Stimulated activated naive CD8-positive, alpha-beta T cell treated with anti-CD3 and anti-CD28 coated beads, Interleukin-15, amount 100 ng/mL, for 72 hours (primary cell): Measurements from ENCODE around the gene IFNA4.
A peak's percentile ranks its signal among the peaks of the same experiment; 100 is the strongest.
"Not testable (repeated sequence)": the region's sequence is repeated elsewhere in the genome, so short reads cannot be mapped to it uniquely, and the experiment has no call there.

ENCODE experiments used
- ATAC-seq: fragments of 150-1000 bp; cut with Tn5 transposase; 2 replicates; pipeline ENCODE4 v1.10.0; 2021; ENCODE audit warnings: mild to moderate bottlenecking, moderate library complexity
- DNase-seq, 2 donors: peaks; one replicate each; pipeline ENCODE4 v3.0.0; 2021 to 2022
- H3K27ac Mint-ChIP-seq, 2 donors: one replicate each; pipeline ENCODE4 v1.8.0; 2022; ENCODE audit warnings: mild to moderate bottlenecking in 2 of 2, mixed read lengths in 2 of 2, moderate library complexity in 2 of 2
- H3K27me3 Mint-ChIP-seq: one replicate; pipeline ENCODE4 v1.8.0; 2022; ENCODE audit warnings: mixed read lengths
- H3K4me1 Mint-ChIP-seq: one replicate; pipeline ENCODE4 v1.8.0; 2022; ENCODE audit warnings: mild to moderate bottlenecking, mixed read lengths
- H3K4me3 Mint-ChIP-seq, 2 donors: one replicate each; pipeline ENCODE4 v1.8.0; 2022; ENCODE audit warnings: mild to moderate bottlenecking in 2 of 2, mixed read lengths in 2 of 2, moderate library complexity in 1 of 2
- H3K9me3 Mint-ChIP-seq, 2 donors: one replicate each; pipeline ENCODE4 v1.8.0; 2022; ENCODE audit warnings: mixed read lengths in 2 of 2

Gene IFNA4

GRCh38 chr9:21187487-21187886 lies at the start of gene IFNA4:
Gene IFNA4, minus strand, starts transcription at chr9:21187587. Its CDS starts 56 bp downstream, at chr9:21187531.
- H3K9me3 Mint-ChIP-seq, H3K4me1 Mint-ChIP-seq, H3K4me3 Mint-ChIP-seq, ATAC-seq, DNase-seq, H3K27me3 Mint-ChIP-seq, H3K27ac Mint-ChIP-seq: not testable (repeated sequence)

- not testable (repeated sequence) for H3K27me3 Mint-ChIP-seq
Measured at GRCh38 chr9:21236360-21236714, 49.0 kb upstream of the IFNA4 start.

GRCh38 chr9:21235468-21236359 lies 48.3 kb upstream of the IFNA4 start:
- H3K27me3 Mint-ChIP-seq, H3K4me1 Mint-ChIP-seq, H3K9me3 Mint-ChIP-seq: not testable (repeated sequence)
- ATAC-seq (peak; percentile 75), DNase-seq (peak; percentile 25 to 36)
- H3K27ac Mint-ChIP-seq, result peak overlapping the region in 1 of 2 donors; percentile 72
- H3K4me3 Mint-ChIP-seq, result peak overlapping the region; percentile 13 to 41

More at GRCh38 chr9:21236360-21236714, 49.0 kb upstream of the IFNA4 start:
- not testable (repeated sequence) for ATAC-seq, DNase-seq, H3K4me1 Mint-ChIP-seq, H3K9me3 Mint-ChIP-seq, H3K27ac Mint-ChIP-seq
- peak overlapping the region in 1 of 2 donors; percentile 41 for H3K4me3 Mint-ChIP-seq

- H3K27ac Mint-ChIP-seq, result no peak overlapping the region
- peaks cover 8% of the 10 kb centered on the region for H3K4me1 Mint-ChIP-seq
- no peak for ATAC-seq
- no peaks in the 10 kb centered on the region for H3K9me3 Mint-ChIP-seq
- DNase-seq, result no peak
- no peaks in the 10 kb centered on the region for H3K27me3 Mint-ChIP-seq
- H3K4me3 Mint-ChIP-seq, result no peak overlapping the region
Measured at GRCh38 chr9:21234153-21234687, 46.8 kb upstream of the IFNA4 start.

GRCh38 chr9:21233258-21233657 lies 45.9 kb upstream of the IFNA4 start:
- ATAC-seq (peak; percentile 16), DNase-seq (no peak)
- no peak overlapping the region for H3K27ac Mint-ChIP-seq
- no peaks in the 10 kb centered on the region for H3K9me3 Mint-ChIP-seq
- no peak overlapping the region for H3K4me3 Mint-ChIP-seq
- H3K27me3 Mint-ChIP-seq, result no peaks in the 10 kb centered on the region
- peaks cover 8% of the 10 kb centered on the region for H3K4me1 Mint-ChIP-seq

- H3K27ac Mint-ChIP-seq, result no peak within 1 kb of the TSS
- H3K9me3 Mint-ChIP-seq, result no peaks in the 10 kb centered on the region
- H3K4me3 Mint-ChIP-seq, result no peak within 1 kb of the TSS
- ATAC-seq (no peak), DNase-seq (no peak)
- H3K4me1 Mint-ChIP-seq, result no peaks in the 10 kb centered on the region
- H3K27me3 Mint-ChIP-seq, result peaks cover 8% of the 10 kb centered on the region
Measured at GRCh38 chr9:21228122-21228521, 40.7 kb upstream of the IFNA4 start, which contains the start of gene IFNA17. Gene IFNA17, minus strand, starts transcription at chr9:21228222. Its CDS starts 49 bp downstream, at chr9:21228173.

GRCh38 chr9:21217211-21217610 lies 29.8 kb upstream of the IFNA4 start, which contains the start of gene IFNA16:
Gene IFNA16, minus strand, starts transcription at chr9:21217311. Its CDS starts 6 bp downstream, at chr9:21217305.
- ATAC-seq, H3K9me3 Mint-ChIP-seq, H3K27ac Mint-ChIP-seq, H3K4me1 Mint-ChIP-seq, DNase-seq, H3K4me3 Mint-ChIP-seq: not testable (repeated sequence)
- H3K27me3 Mint-ChIP-seq, result peaks cover 42% of the 10 kb centered on the region

- H3K27ac Mint-ChIP-seq, result not testable (repeated sequence)
- H3K4me3 Mint-ChIP-seq, result peak overlapping the region; percentile 30 to 43
- peak; percentile 66 for ATAC-seq
Measured at GRCh38 chr9:21213411-21214326, 26.3 kb upstream of the IFNA4 start.

GRCh38 chr9:21212160-21212559 lies 24.8 kb upstream of the IFNA4 start:
- DNase-seq, H3K4me3 Mint-ChIP-seq, H3K4me1 Mint-ChIP-seq, H3K9me3 Mint-ChIP-seq, H3K27me3 Mint-ChIP-seq, H3K27ac Mint-ChIP-seq: not testable (repeated sequence)
- peak; percentile 18 for ATAC-seq

More at GRCh38 chr9:21213411-21214326, 26.3 kb upstream of the IFNA4 start:
- not testable (repeated sequence) for H3K4me1 Mint-ChIP-seq, DNase-seq, H3K9me3 Mint-ChIP-seq
- H3K27me3 Mint-ChIP-seq, result peaks cover 11% of the 10 kb centered on the region

- not testable (repeated sequence) for ATAC-seq, H3K4me1 Mint-ChIP-seq, H3K9me3 Mint-ChIP-seq, H3K4me3 Mint-ChIP-seq, H3K27ac Mint-ChIP-seq, DNase-seq, H3K27me3 Mint-ChIP-seq
Measured at GRCh38 chr9:21210782-21211181, 23.4 kb upstream of the IFNA4 start.

GRCh38 chr9:21210311-21210710 lies 22.9 kb upstream of the IFNA4 start:
- Mint-ChIP-seq H3K4me1 (peaks cover 6% of the 10 kb centered on the region), H3K9me3 (no peaks in the 10 kb centered on the region), H3K27ac (no peak overlapping the region), H3K4me3 (no peak overlapping the region), H3K27me3 (peaks cover 2% of the 10 kb centered on the region)
- no peak for DNase-seq
- ATAC-seq, result no peak

- H3K4me3 Mint-ChIP-seq, ATAC-seq, H3K9me3 Mint-ChIP-seq, H3K4me1 Mint-ChIP-seq, H3K27me3 Mint-ChIP-seq, H3K27ac Mint-ChIP-seq, DNase-seq: not testable (repeated sequence)
Measured at GRCh38 chr9:21207043-21207442, 19.7 kb upstream of the IFNA4 start, which contains the start of gene IFNA10. Gene IFNA10, minus strand, starts transcription at chr9:21207143. Its CDS starts 46 bp downstream, at chr9:21207097.

GRCh38 chr9:21205204-21205603 lies 17.8 kb upstream of the IFNA4 start:
- Mint-ChIP-seq H3K27ac (no peak overlapping the region), H3K27me3 (peaks cover 7% of the 10 kb centered on the region), H3K4me3 (no peak overlapping the region), H3K9me3 (no peaks in the 10 kb centered on the region), H3K4me1 (peaks cover 5% of the 10 kb centered on the region)
- no peak for ATAC-seq
- no peak for DNase-seq

- H3K4me3 Mint-ChIP-seq, ATAC-seq, H3K9me3 Mint-ChIP-seq, H3K27me3 Mint-ChIP-seq, DNase-seq, H3K4me1 Mint-ChIP-seq, H3K27ac Mint-ChIP-seq: not testable (repeated sequence)
Measured at GRCh38 chr9:21202105-21202504, 14.7 kb upstream of the IFNA4 start, which contains the start of gene IFNA7. Gene IFNA7, minus strand, starts transcription at chr9:21202205. Its CDS starts 40 bp downstream, at chr9:21202165.
